Kidney (tissue), 14 donors: ENCODE data around the gene FXYD1. TPM values are rescaled to one million over a fixed set of nuclear protein-coding genes. Genes with fewer than 3 reads are reported as not detected.

Source experiments
- DNase-seq, 5 donors: peaks; one replicate each; pipeline ENCODE4 v3.0.0-alpha.2; 2013 to 2020
- FAIRE-seq: peaks from 2 replicates; lab custom pipeline; 2012; peaks lifted over from hg19 to GRCh38; lab: Jason Lieb, UNC
- H3K27ac ChIP-seq, 2 donors: one replicate each; pipeline ENCODE4 v1.7.0; 2013; ENCODE audit warnings: low read depth in 2 of 2, low read length in 2 of 2, inconsistent platforms in 1 of 2
- H3K27me3 ChIP-seq: one replicate; pipeline ENCODE4 v1.7.1; 2013; ENCODE audit warnings: low read length, inconsistent platforms; ENCODE audit not compliant: control insufficient read depth, insufficient read depth
- H3K36me3 ChIP-seq, 3 donors: one replicate each; pipeline versions ENCODE4 v1.7.0 to v1.7.1; 2013; ENCODE audit warnings: low read length in 3 of 3, control low read depth in 1 of 3, inconsistent platforms in 1 of 3; ENCODE audit not compliant: insufficient read depth in 3 of 3, control insufficient read depth in 2 of 3
- H3K4me1 ChIP-seq, 3 donors: one replicate each; pipeline versions ENCODE4 v1.7.0 to v1.7.1; 2013; ENCODE audit warnings: low read length in 3 of 3, inconsistent platforms in 1 of 3, low read depth in 1 of 3; ENCODE audit not compliant: control insufficient read depth in 2 of 3, insufficient read depth in 2 of 3
- H3K4me3 ChIP-seq, 3 donors: one replicate each; pipeline versions ENCODE4 v1.7.0 to v1.8.1; 2013; ENCODE audit warnings: low read length in 3 of 3, control low read depth in 1 of 3, inconsistent platforms in 1 of 3
- H3K9ac ChIP-seq, 3 donors: one replicate each; pipeline versions ENCODE4 v1.7.0 to v1.7.1; 2013; ENCODE audit warnings: low read length in 3 of 3, control low read depth in 1 of 3, inconsistent platforms in 1 of 3
- H3K9me3 ChIP-seq, 3 donors: one replicate each; pipeline versions ENCODE4 v1.7.0 to v1.7.1; 2013; ENCODE audit warnings: low read length in 3 of 3, control low read depth in 1 of 3, inconsistent platforms in 1 of 3; ENCODE audit not compliant: control insufficient read depth in 2 of 3, insufficient read depth in 1 of 3
- intact Hi-C: fragments of 100-400 bp; cut with DNase I; formaldehyde crosslinking; loops from one replicate; pipeline ENCODE4 v1.11.1; 2022
- polyA plus RNA-seq: library from polyadenylated mRNA; stranded (reverse); fragments of 350-450 nt; fragmentation: Illumina TruSeq; extraction: RNeasy Lipid Tissue Mini Kit (QIAGEN cat#74804); gene quantifications from one replicate; pipeline ENCODE4 v1.2.3, GENCODE V29; 2014; ENCODE audit warnings: low read depth, low replicate concordance; ENCODE audit not compliant: insufficient read depth
- total RNA-seq: library from RNA; stranded (reverse); fragmentation: NEBNext Ultra II Directional; extraction: Animal tissue kit (Norgen Biotek cat#: 25700); gene quantifications from one replicate; pipeline ENCODE4 v1.2.1, GENCODE V29; 2021
- TF ChIP-seq, protein P1 (sequence below): IDR thresholded peaks from 3 replicates; pipeline ENCODE4 v1.5.1; 2012; ENCODE audit warnings: mild to moderate bottlenecking, moderate library complexity, borderline replicate concordance; ENCODE audit not compliant: insufficient read depth; ENCODE audit errors: extremely low read depth
- donor health status: control.
- donor health status: control.
- donor health status: control.
- donor health status: control.
- donor health status: control.
- donor health status: DM: yes; HTN: yes; CAD: no.
- donor health status: Normal renal cell carcinoma (clear cell type).

FXYD1 gene
- total and polyA plus RNA-seq, 2 donors from 2014 or later, result 31.8 to 39.0 TPM

DNA sequence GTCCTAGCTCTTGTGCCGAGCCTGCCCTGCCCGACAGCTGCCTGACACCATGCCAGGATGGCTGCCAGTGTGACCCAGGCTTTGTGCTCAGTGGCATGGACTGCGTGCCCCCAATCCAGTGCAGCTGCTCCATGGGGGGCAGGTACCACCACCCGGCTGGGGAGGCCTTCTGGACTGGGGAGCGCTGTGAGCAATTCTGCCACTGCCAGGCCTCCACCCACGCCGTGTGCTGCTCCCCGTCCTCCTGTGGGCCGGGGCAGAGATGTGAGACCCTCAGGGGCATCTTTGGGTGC lies 32.4 kb upstream of the FXYD1 start:
- Histone ChIP-seq H3K27me3 (no peaks in the 10 kb centered on the region), H3K27ac (no peak overlapping the region), H3K4me3 (no peak overlapping the region), H3K9ac (no peak overlapping the region), H3K4me1 (no peaks in the 10 kb centered on the region), H3K9me3 (peaks cover 0 to 4% (median 3%) of the 10 kb centered on the region in 3 donors), H3K36me3 (no peaks in the 10 kb centered on the region)
- TF ChIP-seq, protein P1, sequence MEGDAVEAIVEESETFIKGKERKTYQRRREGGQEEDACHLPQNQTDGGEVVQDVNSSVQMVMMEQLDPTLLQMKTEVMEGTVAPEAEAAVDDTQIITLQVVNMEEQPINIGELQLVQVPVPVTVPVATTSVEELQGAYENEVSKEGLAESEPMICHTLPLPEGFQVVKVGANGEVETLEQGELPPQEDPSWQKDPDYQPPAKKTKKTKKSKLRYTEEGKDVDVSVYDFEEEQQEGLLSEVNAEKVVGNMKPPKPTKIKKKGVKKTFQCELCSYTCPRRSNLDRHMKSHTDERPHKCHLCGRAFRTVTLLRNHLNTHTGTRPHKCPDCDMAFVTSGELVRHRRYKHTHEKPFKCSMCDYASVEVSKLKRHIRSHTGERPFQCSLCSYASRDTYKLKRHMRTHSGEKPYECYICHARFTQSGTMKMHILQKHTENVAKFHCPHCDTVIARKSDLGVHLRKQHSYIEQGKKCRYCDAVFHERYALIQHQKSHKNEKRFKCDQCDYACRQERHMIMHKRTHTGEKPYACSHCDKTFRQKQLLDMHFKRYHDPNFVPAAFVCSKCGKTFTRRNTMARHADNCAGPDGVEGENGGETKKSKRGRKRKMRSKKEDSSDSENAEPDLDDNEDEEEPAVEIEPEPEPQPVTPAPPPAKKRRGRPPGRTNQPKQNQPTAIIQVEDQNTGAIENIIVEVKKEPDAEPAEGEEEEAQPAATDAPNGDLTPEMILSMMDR, result no peak
- FAIRE-seq, result no peak
- no peak for DNase-seq
- intact Hi-C loops, result no loop called here

GRCh38 chr19:35106898-35107541 lies 31.6 kb upstream of the FXYD1 start:
- Histone ChIP-seq H3K36me3 (no peaks in the 10 kb centered on the region), H3K9me3 (peaks cover 0 to 4% (median 3%) of the 10 kb centered on the region in 3 donors), H3K4me1 (no peaks in the 10 kb centered on the region), H3K27ac (no peak overlapping the region), H3K9ac (no peak overlapping the region), H3K4me3 (no peak overlapping the region), H3K27me3 (no peaks in the 10 kb centered on the region)
- TF ChIP-seq, protein P1, result no peak
- DNase-seq (no peak), FAIRE-seq (no peak)
- intact Hi-C loops, result no loop called here

DNA sequence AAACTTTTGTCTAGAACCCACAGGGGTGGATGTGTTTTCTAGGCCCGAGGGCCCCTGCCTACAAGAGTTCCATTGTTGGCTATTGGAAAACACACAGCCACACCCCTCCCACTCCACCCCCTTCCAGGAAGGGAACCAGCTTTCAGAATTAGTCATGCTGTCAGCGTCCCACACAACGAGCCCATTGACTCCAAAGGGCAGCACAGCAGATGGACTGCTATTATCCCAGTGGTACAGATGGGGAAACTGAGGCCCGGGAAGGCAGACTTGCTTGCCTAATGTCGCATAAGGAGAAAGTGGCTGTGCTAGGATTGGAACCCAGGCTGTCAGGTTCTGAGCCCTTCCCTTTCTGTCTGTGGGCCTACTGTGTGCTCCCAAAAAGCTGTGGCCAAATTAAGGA lies 31.1 kb upstream of the FXYD1 start:
- DNase-seq (no peak), FAIRE-seq (no peak)
- Histone ChIP-seq H3K4me1 (no peaks in the 10 kb centered on the region), H3K4me3 (no peak overlapping the region), H3K9ac (no peak overlapping the region), H3K27me3 (no peaks in the 10 kb centered on the region), H3K9me3 (peaks cover 0 to 4% (median 3%) of the 10 kb centered on the region in 3 donors), H3K36me3 (no peaks in the 10 kb centered on the region), H3K27ac (no peak overlapping the region)
- TF ChIP-seq, protein P1, result no peak
- intact Hi-C loops, result no loop called here

GRCh38 chr19:35108730-35109129 lies 29.9 kb upstream of the FXYD1 start:
- no peak overlapping the region for H3K27ac ChIP-seq
- FAIRE-seq, result no peak

More at GRCh38 chr19:35108730-35109129, 29.9 kb upstream of the FXYD1 start:
- no peak overlapping the region for H3K4me3 ChIP-seq
- no peak for DNase-seq
- peaks cover 0 to 4% (median 3%) of the 10 kb centered on the region in 3 donors for H3K9me3 ChIP-seq
- H3K9ac ChIP-seq, result no peak overlapping the region
- no peaks in the 10 kb centered on the region for H3K27me3 ChIP-seq
- intact Hi-C loops, result no loop called here
- H3K4me1 ChIP-seq, result no peaks in the 10 kb centered on the region
- H3K36me3 ChIP-seq, result no peaks in the 10 kb centered on the region
- TF ChIP-seq, protein P1, result no peak
